BE2C (cell line): ENCODE data around the gene WASF3.

Experiments
- DNase-seq: peaks from one replicate; pipeline ENCODE4 v3.0.0-alpha.2; 2020
- H3K27me3 ChIP-seq: fragments of 250-450 bp; sonication (Bioruptor Pico); 2 replicates; pipeline ENCODE4 v1.5.1; 2020; ENCODE audit warnings: mild to moderate bottlenecking
- H3K36me3 ChIP-seq: fragments of 250-450 bp; sonication (Bioruptor Pico); 2 replicates; pipeline ENCODE4 v1.5.1; 2020; ENCODE audit warnings: mild to moderate bottlenecking
- H3K4me1 ChIP-seq: fragments of 250-450 bp; sonication (Bioruptor Pico); 2 replicates; pipeline ENCODE4 v1.5.1; 2020
- H3K4me3 ChIP-seq: 2 replicates; pipeline ENCODE4 v1.5.1; 2011; ENCODE audit warnings: low read depth, low read length
- H3K9me3 ChIP-seq: fragments of 250-450 bp; sonication (Bioruptor Pico); 2 replicates; pipeline ENCODE4 v1.5.1; 2020
- CTCF ChIP-seq: IDR thresholded peaks from 2 replicates; pipeline ENCODE4 v1.5.1; 2012; ENCODE audit warnings: mild to moderate bottlenecking, low read depth, low read length

WASF3 gene

DNA sequence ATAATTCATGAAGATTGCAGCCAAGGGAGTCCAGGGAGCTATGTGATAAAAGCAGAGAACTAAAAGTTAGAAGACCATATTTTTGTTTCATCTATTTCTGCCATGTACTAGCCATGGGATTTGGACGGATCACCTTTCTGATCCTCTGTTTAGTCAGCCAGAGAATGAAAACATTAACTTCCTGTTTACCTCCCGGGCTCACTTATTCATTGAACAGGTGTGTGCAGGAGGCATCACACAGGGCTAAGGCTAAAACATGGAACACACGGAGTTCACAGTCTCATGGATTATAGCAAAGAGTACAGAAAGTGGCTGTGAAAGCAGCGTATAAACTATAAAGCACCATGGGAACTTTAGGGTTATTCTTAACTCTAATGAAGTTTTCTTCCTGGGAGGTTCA lies 106.3 kb downstream of the WASF3 start:
- no peak overlapping the region for H3K4me3 ChIP-seq
- no peaks in the 10 kb centered on the region for H3K9me3 ChIP-seq
- no peak for DNase-seq
- no peak for TF ChIP-seq CTCF
- no peaks in the 10 kb centered on the region for H3K27me3 ChIP-seq
- H3K36me3 ChIP-seq, result no peaks in the 10 kb centered on the region
- no peaks in the 10 kb centered on the region for H3K4me1 ChIP-seq

DNA sequence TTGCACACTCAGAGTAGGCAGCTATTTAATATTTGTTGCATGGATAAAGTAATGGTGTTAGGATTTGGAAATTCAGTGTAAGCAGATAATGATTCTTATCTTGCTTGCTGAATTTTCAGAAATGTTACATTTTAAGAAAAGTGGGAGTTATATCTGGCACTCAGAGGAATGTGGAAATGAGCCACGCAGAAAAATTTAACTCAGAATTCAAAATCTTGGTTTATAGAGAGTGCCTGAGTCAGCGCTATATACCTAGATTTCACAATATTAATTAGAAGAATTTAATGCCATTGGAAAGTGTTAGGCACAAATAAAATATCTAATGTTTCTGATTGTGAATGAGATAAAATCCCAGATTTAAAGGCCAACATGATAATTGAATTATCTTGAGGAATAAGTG lies 106.8 kb downstream of the WASF3 start:
- H3K9me3 ChIP-seq, result no peaks in the 10 kb centered on the region
- no peaks in the 10 kb centered on the region for H3K27me3 ChIP-seq
- H3K4me3 ChIP-seq, result no peak overlapping the region
- no peaks in the 10 kb centered on the region for H3K36me3 ChIP-seq
- no peak for DNase-seq
- TF ChIP-seq CTCF, result no peak
- H3K4me1 ChIP-seq, result no peaks in the 10 kb centered on the region

DNA sequence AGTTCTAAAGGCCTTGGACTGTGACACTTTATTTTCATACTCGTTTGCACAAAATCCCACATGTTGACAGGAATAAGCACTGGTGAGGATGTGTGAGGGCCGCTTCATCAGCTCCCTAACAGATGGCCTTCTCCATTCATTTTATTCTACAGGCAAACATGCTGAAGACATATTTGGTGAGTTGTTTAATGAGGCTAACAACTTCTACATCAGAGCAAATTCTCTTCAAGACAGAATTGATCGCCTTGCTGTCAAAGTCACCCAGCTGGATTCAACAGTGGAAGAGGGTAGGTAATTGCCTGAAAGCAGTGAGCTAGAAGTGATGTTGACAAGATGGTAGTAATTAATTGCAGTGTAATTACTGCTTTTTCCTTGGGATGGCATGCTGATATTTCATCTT lies 107.4 kb downstream of the WASF3 start:
- Histone ChIP-seq H3K36me3 (no peaks in the 10 kb centered on the region), H3K27me3 (no peaks in the 10 kb centered on the region), H3K9me3 (no peaks in the 10 kb centered on the region), H3K4me3 (no peak overlapping the region), H3K4me1 (no peaks in the 10 kb centered on the region)
- no peak for TF ChIP-seq CTCF
- DNase-seq, result no peak

GRCh38 chr13:26668357-26669146 lies 111.1 kb downstream of the WASF3 start:
- H3K36me3 ChIP-seq, result no peaks in the 10 kb centered on the region
- H3K4me1 ChIP-seq, result no peaks in the 10 kb centered on the region
- DNase-seq, result no peak
- no peaks in the 10 kb centered on the region for H3K9me3 ChIP-seq
- no peak for TF ChIP-seq CTCF
- no peaks in the 10 kb centered on the region for H3K27me3 ChIP-seq
- H3K4me3 ChIP-seq, result no peak overlapping the region

- H3K27me3 ChIP-seq, result no peaks in the 10 kb centered on the region
- no peak overlapping the region for H3K4me3 ChIP-seq
- H3K4me1 ChIP-seq, result no peaks in the 10 kb centered on the region
- H3K9me3 ChIP-seq, result no peaks in the 10 kb centered on the region
- no peak for TF ChIP-seq CTCF
- DNase-seq, result no peak
- no peaks in the 10 kb centered on the region for H3K36me3 ChIP-seq
These were observed 116.4 kb downstream of the WASF3 start for GRCh38 chr13:26673890-26674289.

DNA sequence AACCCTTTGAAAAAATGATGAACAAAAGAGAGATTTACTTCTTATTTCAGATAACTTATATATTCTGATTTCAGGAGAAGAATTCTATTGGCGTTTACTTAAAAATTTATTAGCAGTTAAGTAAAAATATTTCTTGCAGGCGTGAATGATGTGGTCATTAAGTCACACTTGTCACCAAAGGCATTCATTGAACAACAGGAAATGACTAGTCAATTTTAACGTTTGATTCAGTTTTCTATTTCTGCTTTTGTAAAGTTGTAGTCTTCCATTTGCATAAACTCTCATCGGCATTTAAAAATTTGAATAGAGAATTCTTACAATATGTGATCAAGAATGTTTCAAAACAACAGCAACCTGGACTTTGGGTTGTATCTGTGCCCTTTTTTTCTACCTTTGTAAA lies 119.7 kb downstream of the WASF3 start:
- DNase-seq, result no peak
- Histone ChIP-seq H3K36me3 (no peaks in the 10 kb centered on the region), H3K27me3 (no peaks in the 10 kb centered on the region), H3K4me3 (no peak overlapping the region), H3K4me1 (no peaks in the 10 kb centered on the region), H3K9me3 (no peaks in the 10 kb centered on the region)
- TF ChIP-seq CTCF, result no peak
